ENCODE results near the gene KDELR1. TPM values are rescaled to one million over a fixed set of nuclear protein-coding genes. Genes with fewer than 3 reads are reported as not detected.

KDELR1 gene
- total RNA-seq, 1 donor from 2014 or later, result 275 TPM

DNA sequence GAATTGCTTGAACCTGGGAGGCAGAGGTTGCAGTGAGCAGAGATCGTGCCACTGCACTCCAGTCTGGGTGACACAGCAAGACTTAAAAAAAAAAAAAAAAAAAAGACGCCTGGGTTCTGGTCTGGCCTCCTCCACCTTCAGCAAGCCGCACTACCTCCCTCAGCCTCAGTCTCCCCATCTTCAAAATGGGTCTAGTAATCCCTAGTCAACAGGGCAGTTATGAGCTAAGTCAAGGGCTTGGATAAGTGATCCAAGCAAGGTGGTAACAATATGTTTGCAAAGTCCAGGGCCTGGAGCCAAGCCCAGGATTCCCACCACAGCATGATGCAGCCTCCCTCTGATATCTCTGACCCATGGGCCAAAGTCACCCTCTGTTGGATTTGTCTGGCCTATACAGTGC is 4.4 kb downstream of the KDELR1 start:
- Mint-ChIP-seq H3K4me3 (ENCODE audit: unreplicated experiment) (no peak overlapping the region), H3K4me1 (ENCODE audit: unreplicated experiment) (peaks cover 9% of the 10 kb centered on the region)

DNA sequence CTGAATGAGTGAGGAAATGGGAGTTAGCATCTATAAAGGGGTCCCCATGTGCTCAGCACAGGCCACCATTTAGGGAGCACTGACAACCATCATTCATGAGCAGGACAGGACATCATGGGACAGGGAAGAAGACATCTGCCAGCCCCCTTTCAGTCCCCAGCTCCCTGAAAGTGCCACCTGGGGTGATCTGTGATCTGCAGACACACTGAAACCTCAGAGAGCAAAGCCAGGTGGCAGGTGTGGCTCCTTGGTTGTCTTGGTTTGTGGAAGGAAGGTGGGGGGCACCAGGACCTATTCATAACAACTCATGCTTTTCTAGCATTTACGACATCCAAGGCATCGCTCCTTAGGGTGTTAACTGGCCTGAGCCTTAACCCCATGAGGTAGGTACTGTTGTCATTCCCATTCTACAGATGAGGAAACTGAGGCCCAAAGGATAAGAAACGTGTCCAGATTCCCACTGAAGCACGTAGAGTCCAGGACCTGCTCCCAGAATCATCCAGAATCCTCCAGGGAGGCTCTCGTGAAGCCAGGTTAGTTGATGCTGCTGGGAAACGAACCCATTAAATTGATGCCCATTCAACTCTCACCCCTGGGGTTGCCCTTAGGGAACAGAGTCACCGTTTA is 5.8 kb downstream of the KDELR1 start:
- Mint-ChIP-seq H3K27ac (ENCODE audit: unreplicated experiment) (no peak overlapping the region), H3K4me1 (ENCODE audit: unreplicated experiment) (peaks cover 7% of the 10 kb centered on the region), H3K27me3 (ENCODE audit: unreplicated experiment) (no peaks in the 10 kb centered on the region), H3K4me3 (ENCODE audit: unreplicated experiment) (no peak overlapping the region), H3K36me3 (ENCODE audit: unreplicated experiment) (peaks cover 47% of the 10 kb centered on the region), H3K9me3 (ENCODE audit: unreplicated experiment) (no peaks in the 10 kb centered on the region)
- no peak for DNase-seq (ENCODE audit: extremely low spot score, unreplicated experiment)
- TF ChIP-seq, protein P1, sequence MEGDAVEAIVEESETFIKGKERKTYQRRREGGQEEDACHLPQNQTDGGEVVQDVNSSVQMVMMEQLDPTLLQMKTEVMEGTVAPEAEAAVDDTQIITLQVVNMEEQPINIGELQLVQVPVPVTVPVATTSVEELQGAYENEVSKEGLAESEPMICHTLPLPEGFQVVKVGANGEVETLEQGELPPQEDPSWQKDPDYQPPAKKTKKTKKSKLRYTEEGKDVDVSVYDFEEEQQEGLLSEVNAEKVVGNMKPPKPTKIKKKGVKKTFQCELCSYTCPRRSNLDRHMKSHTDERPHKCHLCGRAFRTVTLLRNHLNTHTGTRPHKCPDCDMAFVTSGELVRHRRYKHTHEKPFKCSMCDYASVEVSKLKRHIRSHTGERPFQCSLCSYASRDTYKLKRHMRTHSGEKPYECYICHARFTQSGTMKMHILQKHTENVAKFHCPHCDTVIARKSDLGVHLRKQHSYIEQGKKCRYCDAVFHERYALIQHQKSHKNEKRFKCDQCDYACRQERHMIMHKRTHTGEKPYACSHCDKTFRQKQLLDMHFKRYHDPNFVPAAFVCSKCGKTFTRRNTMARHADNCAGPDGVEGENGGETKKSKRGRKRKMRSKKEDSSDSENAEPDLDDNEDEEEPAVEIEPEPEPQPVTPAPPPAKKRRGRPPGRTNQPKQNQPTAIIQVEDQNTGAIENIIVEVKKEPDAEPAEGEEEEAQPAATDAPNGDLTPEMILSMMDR (IDR thresholded peaks at IDR 0.05), result no peak

More for the DNA sequence above, 4.4 kb downstream of the KDELR1 start:
- H3K9me3 Mint-ChIP-seq (ENCODE audit: unreplicated experiment), result no peaks in the 10 kb centered on the region
- DNase-seq (ENCODE audit: extremely low spot score, unreplicated experiment), result no peak
- no peaks in the 10 kb centered on the region for H3K27me3 Mint-ChIP-seq (ENCODE audit: unreplicated experiment)
- peaks cover 38% of the 10 kb centered on the region for H3K36me3 Mint-ChIP-seq (ENCODE audit: unreplicated experiment)
- no peak overlapping the region for H3K27ac Mint-ChIP-seq (ENCODE audit: unreplicated experiment)
- TF ChIP-seq, protein P1 (IDR thresholded peaks at IDR 0.05), result no peak

DNA sequence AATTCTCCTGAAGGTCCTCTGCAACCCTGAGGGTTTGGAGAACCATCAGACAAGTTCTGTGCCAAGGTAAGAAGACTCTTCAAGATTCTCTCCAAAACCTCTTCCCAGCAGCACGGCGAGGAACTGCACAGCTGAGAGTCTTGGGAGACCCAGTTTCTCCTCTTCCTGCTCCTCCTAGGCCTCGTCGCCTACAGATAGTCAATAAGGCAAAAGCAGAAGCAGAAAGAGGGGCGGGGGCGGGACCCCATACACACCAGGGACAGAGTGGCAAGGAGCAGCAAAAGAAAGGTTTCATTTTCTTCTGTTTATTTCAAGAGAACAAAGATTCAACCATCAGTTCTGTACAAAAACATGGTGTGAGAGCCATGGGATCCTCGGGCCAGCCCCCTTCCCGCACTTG is 9.1 kb downstream of the KDELR1 start:
- Mint-ChIP-seq H3K27ac (ENCODE audit: unreplicated experiment) (no peak overlapping the region), H3K4me3 (ENCODE audit: unreplicated experiment) (no peak overlapping the region), H3K4me1 (ENCODE audit: unreplicated experiment) (no peaks in the 10 kb centered on the region), H3K27me3 (ENCODE audit: unreplicated experiment) (no peaks in the 10 kb centered on the region), H3K36me3 (ENCODE audit: unreplicated experiment) (peaks cover 35% of the 10 kb centered on the region), H3K9me3 (ENCODE audit: unreplicated experiment) (no peaks in the 10 kb centered on the region)
- DNase-seq (ENCODE audit: extremely low spot score, unreplicated experiment), result no peak
- TF ChIP-seq, protein P1 (IDR thresholded peaks at IDR 0.05), result no peak

DNA sequence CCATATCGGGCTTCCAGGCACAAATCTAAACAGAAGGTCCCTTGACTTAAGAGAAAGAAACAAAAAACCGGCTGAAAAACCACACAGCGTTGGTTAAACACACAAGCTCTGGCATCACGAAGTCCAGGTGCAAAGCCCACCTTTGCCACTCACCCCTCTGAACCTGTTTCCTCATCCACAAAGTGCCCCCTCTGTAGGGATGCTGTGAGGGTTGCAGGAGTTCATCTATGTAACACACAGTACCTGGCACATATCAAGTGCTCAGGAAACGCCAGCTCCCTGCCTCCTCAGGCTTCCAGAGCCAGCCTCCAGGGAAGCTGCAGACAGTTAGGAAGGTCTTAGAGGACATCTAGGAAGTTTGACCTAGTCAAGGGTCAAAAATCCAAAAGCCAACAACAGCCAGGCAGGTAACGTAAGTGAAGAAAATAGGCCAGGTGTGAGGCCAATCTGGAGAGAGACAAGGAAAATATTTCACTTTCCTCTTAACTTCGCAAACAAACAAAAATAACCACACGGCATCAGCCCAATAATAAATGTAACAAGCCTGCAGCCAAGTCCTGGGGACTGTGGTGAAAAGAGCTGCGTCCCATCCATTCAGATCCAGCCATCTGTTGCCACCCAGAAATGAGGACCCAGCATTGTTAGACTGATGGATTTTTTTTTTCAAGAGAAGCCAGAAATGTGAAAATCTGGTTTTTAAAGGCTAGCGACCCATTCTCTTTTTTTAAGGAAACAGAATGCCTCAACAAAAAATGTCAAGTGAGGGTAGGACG is 10.0 kb downstream of the KDELR1 start:
- Mint-ChIP-seq H3K9me3 (ENCODE audit: unreplicated experiment) (no peaks in the 10 kb centered on the region), H3K27ac (ENCODE audit: unreplicated experiment) (peak overlapping the region; percentile 5)

DNA sequence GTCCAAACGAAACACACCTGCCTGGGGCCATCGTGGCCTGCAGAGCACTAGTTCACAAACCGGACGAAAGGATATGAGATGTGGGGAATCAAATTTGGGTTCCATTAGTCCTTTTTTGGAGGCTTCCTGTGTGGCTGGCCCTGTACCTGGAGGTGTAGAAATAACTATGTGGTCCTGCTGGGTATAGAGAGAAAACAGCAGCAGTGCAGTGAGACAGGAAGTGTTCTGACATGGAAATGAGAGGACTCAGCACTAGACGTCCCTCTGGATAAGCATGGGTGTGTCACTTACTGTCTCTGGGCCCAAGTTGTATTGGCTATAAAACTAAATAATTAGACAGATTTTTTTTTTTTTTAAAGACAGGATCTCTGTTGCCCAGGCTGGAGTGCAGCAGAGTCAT is 12.3 kb downstream of the KDELR1 start:
- Mint-ChIP-seq H3K4me1 (ENCODE audit: unreplicated experiment) (no peaks in the 10 kb centered on the region), H3K9me3 (ENCODE audit: unreplicated experiment) (no peaks in the 10 kb centered on the region), H3K27ac (ENCODE audit: unreplicated experiment) (no peak overlapping the region), H3K4me3 (ENCODE audit: unreplicated experiment) (no peak overlapping the region), H3K27me3 (ENCODE audit: unreplicated experiment) (no peaks in the 10 kb centered on the region), H3K36me3 (ENCODE audit: unreplicated experiment) (peaks cover 19% of the 10 kb centered on the region)
- TF ChIP-seq, protein P1 (IDR thresholded peaks at IDR 0.05), result no peak
- DNase-seq (ENCODE audit: extremely low spot score, unreplicated experiment), result no peak

More for the DNA sequence above, 10.0 kb downstream of the KDELR1 start:
- Mint-ChIP-seq H3K4me3 (ENCODE audit: unreplicated experiment) (no peak overlapping the region), H3K27me3 (ENCODE audit: unreplicated experiment) (no peaks in the 10 kb centered on the region), H3K4me1 (ENCODE audit: unreplicated experiment) (no peaks in the 10 kb centered on the region), H3K36me3 (ENCODE audit: unreplicated experiment) (peaks cover 31% of the 10 kb centered on the region)
- DNase-seq (ENCODE audit: extremely low spot score, unreplicated experiment), result no peak
- TF ChIP-seq, protein P1 (IDR thresholded peaks at IDR 0.05), result no peak
